Measurements from ENCODE around the gene CCDC188. TPM values are rescaled to one million over a fixed set of nuclear protein-coding genes. Genes with fewer than 3 reads are reported as not detected.
A peak's percentile ranks its signal among the peaks of the same experiment; 100 is the strongest.

CCDC188 gene
- total RNA-seq, 2 donors from 2014 or later: 0.58 to 1.5 TPM

DNA sequence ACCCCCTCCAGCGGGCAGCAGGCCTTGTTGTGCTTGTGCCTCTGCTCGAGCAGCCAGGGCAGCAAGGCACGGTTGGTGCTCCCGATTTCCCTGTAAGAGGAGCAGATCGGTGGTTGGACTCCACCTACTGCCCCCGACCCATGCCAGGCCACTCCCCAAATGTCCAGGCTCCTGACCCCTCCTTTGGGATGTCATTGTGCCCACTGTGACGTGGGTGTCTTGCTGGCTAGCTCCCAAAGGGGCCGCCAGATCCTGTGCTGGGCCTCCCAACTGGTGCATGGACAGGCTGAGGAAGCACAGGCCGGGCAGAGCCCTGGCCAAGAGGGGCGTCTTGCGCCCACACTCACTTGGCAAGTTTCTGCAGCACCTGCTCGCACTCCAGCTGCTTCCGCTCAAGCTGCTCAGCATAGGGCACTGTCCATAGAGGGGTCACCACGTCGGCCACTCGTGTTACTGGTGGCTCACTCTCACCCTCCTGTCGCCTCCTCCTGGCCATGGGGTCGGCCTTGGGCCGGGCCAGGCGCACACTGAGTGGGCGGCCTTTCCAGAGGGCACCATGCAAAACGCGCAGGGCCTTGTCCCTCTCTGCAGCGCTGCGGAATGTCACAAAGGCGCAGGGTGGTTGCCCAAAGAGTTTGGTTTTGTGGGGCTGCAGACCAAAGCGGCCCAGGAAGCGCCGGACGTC is 35.0 kb downstream of the CCDC188 start, which contains the start of gene RANBP1:
Gene RANBP1 (plus strand): TSS at position 414 of the 685 bp plus-strand sequence. CDS start 81 bp downstream, at position 495.
- DNase-seq: no peak
- ATAC-seq: no peak
- intact Hi-C loops (cut with DNase I, micrococcal nuclease): no loop called here

DNA sequence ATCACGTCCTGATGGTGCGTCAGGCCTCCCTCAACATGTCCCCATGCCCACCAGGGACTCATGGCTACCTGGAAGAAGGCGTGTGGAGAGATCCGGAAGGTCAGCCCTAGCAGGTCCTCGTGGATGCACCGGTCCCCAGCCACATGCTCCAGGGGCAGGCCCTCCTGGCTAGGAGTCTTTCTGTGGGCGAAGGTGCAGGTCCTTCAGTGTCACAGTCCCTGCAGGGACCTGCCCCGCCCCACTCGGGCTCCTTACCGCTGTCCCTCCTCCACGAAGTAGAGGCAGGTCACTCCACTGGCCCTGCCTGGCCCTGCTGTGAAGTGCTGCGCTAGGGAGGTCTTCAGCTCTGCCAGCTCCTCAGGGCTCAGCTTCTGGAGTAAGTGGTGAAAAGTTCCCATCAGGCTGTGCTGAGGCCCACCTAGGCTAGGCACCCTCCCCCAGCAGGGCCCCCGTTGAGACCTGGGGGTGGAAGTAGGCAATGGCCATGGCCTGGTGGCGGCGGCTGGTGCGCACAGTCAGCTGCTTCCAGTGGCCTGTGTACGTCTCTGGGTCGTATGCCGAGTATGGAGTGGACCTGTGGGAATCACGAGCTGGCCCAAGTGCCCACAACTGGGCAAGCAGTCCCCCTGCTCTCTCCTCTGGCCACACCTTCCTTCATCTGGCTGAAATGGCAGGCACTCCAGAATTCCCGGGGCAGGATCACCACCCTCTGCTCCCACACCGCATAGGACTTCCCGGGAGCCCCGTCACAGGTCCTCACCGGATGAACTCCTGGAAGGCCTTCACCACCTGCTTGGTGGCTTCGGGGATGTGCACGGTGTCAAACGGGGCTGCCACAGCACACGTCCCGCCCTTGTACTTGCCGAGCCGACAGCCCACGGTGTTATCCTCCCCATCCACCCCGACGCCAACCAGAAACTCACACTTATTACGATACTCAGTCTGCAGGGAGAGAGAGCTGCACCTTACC is 36.1 kb downstream of the CCDC188 start:
- ATAC-seq (no peak), DNase-seq (no peak)
- intact Hi-C loops (cut with DNase I, micrococcal nuclease): no loop called here

DNA sequence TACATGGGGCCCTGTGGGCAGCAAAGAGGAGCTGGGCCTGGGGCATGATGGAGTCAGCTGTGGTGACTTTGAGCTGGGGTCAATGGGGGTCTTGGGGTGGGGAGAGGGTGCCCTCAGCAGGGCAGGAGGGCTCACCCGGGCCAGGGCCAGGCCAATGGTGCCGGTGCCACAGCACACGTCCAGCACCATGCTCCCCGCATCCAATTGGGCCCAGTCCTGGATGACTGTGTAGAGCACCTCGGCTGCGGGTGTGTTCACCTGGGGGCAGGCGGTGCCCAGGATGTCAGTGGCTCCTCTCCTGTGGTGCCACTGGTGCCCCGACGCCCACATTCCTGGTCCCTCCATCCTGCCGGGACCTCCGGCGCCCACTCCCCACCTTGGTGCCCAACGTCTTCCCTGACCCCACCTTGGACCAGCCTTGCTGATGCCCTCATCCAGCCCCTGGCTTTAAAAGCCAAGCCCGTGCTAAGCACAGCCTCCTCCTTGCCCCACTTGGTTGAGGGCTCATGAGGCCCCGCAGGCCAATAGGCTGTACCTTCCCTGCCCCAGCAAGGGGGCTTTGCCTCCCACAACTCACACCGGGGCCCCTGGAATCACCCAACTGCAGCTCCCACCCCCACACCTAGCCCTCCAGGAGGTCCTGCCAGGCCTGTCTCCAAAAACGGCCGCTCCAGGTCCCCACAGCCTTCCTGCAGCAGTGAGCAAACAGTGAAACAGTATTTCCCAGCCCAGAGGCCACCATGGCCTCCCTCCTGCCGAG is 37.1 kb downstream of the CCDC188 start:
- intact Hi-C loops (cut with DNase I, micrococcal nuclease): no loop called here

DNA sequence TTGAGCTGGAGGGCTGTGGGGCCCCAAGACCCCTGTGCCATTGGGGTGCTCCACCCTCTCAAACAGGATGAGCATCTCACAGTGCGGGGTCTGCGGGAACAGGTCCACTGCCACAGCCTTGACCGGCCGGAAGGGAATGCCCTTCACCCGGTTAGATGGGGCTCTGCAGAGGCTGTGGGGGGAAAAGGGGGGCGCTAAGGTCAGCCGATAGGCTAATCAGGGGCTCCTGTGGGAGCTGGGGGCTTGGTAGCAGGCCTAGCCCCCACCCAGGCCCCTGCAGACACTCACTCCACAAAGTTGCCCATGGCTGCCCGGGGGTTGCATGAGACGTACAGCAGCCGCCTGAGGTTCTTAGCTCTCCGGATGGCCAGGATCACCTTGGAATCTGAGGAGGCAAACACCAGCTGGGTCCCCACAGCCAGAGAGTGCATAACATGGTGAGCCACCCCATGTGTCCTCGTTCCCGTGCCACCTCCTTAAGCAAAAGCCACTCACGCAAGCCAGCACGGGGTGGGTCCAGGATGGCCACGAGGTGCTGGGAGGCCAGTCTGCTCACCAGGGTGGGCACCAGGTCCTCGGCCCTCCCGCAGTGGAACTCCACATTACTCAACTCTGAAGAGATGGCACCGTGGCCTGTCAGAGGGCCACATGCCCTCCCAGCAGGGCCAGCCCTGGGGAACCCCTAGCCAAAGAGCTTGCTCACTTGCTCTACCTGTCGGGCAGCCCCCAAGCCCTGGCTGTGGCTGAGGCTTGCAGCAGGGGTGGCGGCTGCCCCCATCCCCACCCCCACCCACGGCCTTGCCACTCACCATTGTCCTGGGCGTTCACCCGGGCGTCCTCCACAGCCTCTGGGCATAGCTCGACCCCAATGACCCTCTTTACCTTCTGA is 38.0 kb downstream of the CCDC188 start:
- intact Hi-C loops (cut with DNase I, micrococcal nuclease): no loop called here
- no peak for ATAC-seq
- no peak for DNase-seq

More for the DNA sequence above, 37.1 kb downstream of the CCDC188 start:
- no peak for DNase-seq
- ATAC-seq: no peak

DNA sequence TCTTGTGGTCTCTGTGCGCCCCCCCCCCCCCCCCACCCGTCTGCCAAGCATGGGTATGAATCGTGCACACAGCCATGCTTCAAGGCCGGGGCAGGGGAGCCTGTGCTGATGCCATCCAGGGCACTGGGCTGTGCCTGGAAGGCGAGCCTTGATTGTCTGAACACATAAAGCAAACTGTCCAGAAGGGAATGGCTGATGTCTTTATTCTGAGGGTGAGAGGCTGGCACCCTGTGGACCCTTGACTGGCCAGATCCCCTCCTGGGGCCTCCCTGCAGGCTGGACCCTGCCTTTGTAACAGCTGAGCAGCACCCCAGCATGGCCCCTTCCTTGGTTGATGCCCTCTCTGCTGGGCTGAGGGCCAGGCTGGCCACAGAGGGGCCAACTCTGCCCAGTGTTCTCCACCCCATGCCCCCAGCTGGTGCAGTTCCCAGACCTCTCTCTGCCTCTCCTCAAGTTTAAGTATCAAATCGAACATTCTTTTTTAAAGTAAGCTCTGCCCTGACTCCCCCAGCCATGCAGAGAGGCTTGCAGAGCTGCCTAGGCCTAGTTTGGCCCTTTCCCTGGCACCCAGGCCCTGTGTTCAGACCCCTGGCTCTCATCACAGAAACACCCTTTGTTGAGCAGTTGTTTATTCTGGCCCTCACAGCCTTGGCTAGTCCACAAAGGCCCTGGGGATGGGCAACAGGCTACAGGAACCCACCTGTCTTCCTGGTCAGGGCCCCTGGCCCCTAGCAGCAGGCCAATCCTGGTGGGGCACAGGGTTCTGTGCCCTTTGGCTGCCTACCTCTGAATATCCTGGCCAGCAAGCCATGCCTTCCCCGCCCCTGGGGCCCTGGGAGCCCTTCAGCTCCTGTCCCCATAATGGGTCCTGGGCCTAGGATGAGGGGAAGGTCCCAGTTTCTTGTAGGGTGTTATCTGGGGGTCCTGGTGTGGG is 38.9 kb downstream of the CCDC188 start:
- intact Hi-C loops (cut with DNase I, micrococcal nuclease): no loop called here
- ATAC-seq: no peak
- no peak for DNase-seq

DNA sequence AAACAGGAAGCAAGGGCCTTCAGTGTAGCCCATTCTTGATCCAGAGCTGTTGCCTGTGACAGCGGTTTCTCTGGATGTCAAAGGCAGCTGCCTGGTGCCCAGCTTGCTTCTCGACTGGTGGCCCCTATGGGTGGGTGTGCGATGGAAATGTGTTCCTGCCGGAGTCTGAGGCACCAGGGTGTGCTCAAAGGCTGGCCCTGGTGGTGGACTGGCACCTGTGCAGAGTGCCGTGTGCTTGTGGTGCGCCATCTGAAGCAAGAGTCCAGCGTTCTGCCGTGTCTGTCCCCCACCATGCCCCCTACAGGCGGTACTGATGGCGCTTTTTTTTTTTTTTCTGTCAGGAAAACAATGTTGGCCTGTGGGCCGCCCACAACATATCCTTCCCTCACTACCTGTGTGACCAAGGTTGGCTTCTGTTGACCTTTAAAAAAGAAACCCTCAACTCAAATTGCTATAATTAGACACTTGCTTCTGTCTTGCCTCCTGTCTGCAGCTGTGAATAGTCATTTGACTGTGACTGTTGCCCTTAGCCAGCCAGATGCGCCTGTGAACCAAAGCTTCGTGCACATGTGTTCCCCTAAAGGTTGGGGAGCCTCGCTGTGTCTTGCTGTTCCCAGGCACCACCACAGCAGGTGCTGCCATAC is 39.7 kb downstream of the CCDC188 start:
- intact Hi-C loops (cut with DNase I, micrococcal nuclease): no loop called here
- DNase-seq: no peak
- ATAC-seq: peak; percentile 12

DNA sequence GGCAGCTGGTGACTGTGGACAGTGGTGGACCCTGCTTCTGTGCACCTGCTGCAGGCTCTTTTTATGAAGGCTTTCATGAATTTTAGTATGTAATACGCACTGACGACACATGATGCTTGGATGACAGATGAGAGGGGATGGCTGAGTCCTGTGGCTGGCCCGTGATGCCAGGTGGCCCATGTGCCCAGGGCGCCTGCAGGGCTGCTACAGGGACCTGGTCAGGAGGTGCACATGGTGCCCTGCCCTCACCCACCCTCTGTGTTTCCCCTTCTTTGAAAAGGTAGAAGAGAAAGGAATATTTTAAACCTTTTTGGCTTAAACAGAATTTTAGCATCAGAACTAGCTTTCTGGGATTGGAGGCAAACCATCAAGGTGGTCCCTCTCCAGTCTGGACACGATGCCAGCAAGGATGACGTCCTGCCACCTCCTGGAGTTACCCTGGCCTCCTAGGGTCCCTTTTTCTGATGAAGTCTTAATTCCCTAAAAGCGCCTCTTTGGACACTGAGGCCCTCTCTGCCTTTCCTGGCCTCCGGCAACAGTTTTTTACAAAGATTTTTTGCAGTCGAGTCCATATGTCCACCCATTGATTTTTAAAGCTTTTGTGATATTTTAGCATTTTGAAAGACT is 40.4 kb downstream of the CCDC188 start:
- DNase-seq (no peak), ATAC-seq (no peak)
- intact Hi-C loops (cut with DNase I, micrococcal nuclease): no loop called here

DNA sequence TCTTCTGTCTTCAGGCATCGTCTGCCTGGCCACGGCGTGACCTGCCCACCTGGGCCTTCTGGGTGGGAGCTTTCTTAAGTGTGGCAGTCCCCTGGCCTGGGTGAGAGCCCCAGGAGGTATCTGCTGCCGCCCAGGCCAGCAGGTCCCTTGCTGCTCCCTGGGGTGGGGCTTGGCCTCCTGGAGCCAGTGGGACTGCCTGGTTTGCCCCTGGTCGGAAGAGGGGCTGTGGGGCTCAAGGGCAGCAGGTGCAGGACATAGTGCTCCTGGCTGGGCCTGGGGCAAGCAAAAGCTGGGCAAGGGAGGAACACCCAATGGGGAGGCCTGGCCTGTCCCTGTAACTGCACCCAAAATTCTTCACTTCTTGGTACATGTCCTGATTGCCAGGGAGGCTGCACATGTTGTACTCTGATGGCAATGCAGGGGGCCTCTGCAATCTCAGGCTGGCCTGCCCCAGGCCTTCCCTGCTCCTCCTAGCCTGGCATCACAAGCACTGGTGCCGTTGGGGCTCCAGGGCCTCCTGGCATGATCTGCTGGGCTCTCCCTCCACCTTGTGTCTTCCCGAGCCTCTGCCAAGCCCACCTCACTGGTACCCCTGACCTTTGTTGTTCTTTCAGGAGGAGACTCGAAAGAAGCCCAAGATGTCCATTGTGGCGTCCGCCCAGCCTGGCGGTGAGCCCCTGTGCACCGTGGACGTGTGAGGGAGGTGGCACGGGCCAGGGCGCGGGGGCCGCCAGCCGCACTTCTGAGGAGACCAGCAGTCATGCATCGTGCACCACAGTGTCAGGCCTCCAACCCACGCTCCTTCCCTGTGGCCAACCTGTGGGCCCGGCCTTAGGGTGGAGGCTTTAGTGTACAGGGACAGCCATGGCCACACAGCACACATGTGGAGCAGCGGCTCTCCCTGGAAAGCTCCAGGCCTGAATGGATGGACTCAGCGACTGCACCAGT is 41.2 kb downstream of the CCDC188 start:
- intact Hi-C loops (cut with DNase I, micrococcal nuclease): no loop called here
- DNase-seq: no peak
- peak; percentile 9 for ATAC-seq

DNA sequence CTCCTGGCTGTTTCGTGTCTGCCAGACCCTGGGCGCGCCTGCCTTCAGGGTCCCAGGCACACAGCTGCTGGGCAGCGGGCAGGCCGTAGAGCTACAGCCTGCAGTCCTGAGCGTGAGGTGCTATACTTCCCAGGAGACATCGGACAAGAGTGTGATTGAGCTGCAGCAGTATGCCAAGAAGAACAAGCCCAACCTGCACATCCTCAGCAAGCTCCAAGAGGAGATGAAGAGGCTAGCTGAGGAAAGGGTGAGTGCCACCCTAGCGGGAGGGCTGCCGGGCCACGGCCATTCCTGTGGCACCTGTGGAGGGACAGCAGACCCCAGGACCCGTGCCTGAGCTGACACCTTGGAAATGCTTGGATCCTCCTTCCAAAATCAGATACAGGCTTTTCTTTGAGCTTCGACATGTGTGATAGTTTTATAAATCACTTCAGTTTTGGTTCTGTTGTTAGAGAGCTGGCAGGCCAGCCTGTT is 42.1 kb downstream of the CCDC188 start:
- no peak for DNase-seq

DNA sequence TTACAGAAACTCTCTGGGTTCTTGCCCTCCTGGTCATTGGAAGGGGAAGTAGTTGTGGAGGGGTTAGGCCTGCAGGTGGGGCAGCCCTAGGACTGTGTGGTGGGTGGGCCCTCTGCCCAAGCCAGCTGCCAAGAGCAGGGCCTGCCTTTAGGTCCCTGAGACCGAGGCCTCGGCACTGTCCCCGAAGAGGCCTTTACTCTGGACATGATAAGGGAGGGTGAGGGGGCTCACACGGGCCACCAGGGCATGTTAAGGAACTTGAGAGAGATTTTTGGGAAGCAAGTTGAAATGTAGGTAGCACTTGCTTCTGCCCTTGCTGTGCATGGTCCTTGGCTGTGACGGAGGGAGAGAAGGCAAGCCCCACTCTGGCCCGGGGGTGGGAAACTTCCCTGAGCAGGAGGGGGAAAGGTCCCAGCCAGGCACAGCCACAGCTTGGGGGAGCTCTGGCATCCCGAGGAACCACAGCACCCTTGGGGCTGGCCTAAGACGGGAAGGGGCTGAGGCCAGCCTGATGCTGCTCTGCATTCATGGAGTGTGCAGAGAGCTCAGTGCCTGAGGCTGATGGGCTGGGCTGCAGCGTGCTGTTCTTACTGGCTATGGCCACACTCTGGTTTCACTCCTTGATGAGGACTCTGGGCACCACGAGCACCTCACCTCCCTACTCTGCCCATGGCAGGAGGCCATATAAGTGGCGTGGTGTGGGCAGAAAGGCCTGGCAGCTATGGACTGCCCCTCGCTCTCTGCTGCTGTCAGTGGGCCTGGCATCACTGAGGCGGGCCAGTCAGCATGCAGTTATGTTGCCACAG is 42.7 kb downstream of the CCDC188 start:
- no peak for DNase-seq
- ATAC-seq: no peak
- intact Hi-C loops (cut with DNase I, micrococcal nuclease): no loop called here

More for the DNA sequence above, 42.1 kb downstream of the CCDC188 start:
- ATAC-seq: no peak
- intact Hi-C loops (cut with DNase I, micrococcal nuclease): no loop called here

DNA sequence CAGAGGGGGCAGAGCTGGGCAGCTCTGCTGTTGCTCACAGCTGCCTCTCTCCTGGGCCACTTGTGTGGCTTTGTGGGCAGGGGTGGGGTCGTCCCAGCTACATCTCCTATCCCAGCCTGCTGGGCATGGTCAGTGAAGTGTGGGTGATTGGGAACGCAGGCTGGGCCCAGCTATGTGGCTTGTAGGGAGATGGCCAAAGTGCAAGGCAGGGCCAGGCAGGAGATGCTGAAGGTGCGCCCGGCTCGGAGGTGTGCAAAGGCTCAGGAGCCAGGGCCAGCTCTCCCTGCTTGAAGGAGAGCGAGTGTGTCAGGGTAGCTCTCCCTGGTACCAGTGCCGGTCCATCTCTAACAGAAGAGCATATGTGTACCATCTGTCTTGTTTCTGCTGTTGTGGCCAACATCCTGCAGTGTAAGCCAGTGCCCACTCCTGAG is 43.4 kb downstream of the CCDC188 start:
- DNase-seq (no peak), ATAC-seq (no peak)
- intact Hi-C loops (cut with DNase I, micrococcal nuclease): no loop called here

DNA sequence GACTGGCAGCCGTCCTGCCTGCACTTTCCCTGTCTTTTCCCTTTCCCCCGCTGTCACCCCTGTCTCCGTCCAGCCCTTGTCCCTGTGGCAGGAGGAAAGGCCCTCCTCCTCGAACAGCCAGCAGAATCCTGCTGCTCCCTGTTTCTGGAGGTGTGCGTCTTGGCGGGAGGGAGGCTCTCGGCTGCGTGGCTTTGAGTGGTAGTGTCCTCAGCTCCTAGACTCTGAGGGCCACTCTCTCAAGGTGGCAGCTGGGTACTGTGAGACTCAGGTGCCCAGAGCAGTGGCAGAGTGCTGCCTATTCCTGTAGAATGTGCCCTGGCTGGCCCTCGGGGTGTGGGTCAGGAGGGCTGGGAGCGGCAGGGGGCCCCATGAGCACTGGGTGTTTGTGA is 44.0 kb downstream of the CCDC188 start:
- DNase-seq: no peak
- ATAC-seq: no peak
- intact Hi-C loops (cut with DNase I, micrococcal nuclease): no loop called here

DNA sequence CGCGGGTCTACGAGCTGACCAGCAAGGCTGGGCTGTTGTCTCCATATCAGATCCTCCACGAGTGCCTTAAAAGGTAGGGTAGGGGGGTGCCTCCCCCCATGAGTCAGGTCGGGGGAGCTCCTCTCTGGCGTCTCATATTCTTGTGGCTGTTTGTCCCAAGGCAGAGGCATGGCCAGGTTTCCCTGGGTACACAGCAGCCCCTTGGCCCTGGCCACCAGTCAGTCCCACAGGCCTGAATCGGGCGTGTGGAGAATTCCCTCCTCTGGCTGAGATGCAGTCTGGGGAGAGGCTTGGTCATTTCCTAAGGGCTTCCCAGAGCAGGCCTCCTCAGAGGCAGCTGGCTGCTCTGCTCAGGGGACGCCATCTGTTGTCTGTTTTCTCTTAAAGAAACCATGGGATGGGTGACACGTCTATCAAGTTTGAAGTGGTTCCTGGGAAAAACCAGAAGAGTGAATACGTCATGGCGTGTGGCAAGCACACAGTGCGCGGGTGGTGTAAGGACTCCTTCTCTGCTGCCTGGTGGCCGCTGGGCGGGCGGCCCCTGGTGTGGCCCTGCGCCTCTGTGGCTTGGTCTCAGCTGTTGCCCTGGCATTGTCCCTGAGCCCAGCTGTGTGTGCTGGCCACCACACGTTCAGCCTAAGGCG is 44.5 kb downstream of the CCDC188 start:
- DNase-seq (no peak), ATAC-seq (no peak)
- intact Hi-C loops (cut with DNase I, micrococcal nuclease): no loop called here

All from left colon (tissue), 2 donors.